C4-2B (cell line): ENCODE measurements around the gene SETBP1.

ENCODE experiments used
- CTCF ChIP-seq: fragments of 450-650 bp; conservative IDR thresholded peaks from 2 replicates; pipeline ENCODE4 v1.5.1; 2017; ENCODE audit warnings: mild to moderate bottlenecking
- ZFX ChIP-seq: fragments of 450-650 bp; IDR thresholded peaks from 2 replicates; pipeline ENCODE4 v1.6.1; 2017

- TF ChIP-seq CTCF (no peak), ZFX (no peak)
These were observed 87.1 kb downstream of the SETBP1 start for GRCh38 chr18:44767807-44768206.
